HepG2 (cell line): Measurements from ENCODE around the gene RPTOR. TPM values are rescaled to one million over a fixed set of nuclear protein-coding genes. Genes with fewer than 3 reads are reported as not detected.

Experiments
- ATAC-seq: fragments of 200-7000 bp; cut with Tn5 transposase; 3 replicates; pipeline ENCODE4 v1.9.1; 2020; ENCODE audit warnings: mild to moderate bottlenecking, moderate library complexity
- BruUV-seq: library from RNA; stranded (reverse); fragments of 400-500 nt; replicated peaks from 2 replicates; lab custom pipeline; 2021; lab: Mats Ljungman, UMichigan
- CTCF ChIA-PET: fragments of 300-600 bp; formaldehyde crosslinking; extraction: SDS; loops from one replicate; lab custom pipeline; 2021; ENCODE audit warnings: low total read pairs, inconsistent platforms, low intra/inter-chr PET ratio; lab: Yijun Ruan, JAX
- POLR2A ChIA-PET: fragments of 350-600 bp; sonication (Branson Sonifier 250); formaldehyde crosslinking; loops from one replicate; lab custom pipeline; 2020; ENCODE audit warnings: antibody characterized with exemption, inconsistent platforms; lab: Yijun Ruan, JAX
- DNase-seq: peaks from one replicate; pipeline ENCODE4 v3.0.0-alpha.2; 2015; ENCODE audit warnings: low spot score
- FAIRE-seq: peaks from 3 replicates; lab custom pipeline; 2011; peaks lifted over from hg19 to GRCh38; lab: Jason Lieb, UNC
- H2AFZ ChIP-seq: one replicate; pipeline ENCODE4 v1.6.1; 2011; ENCODE audit warnings: low read length, inconsistent platforms
- H3K27ac ChIP-seq: fragments of 300-600 bp; 3 replicates; pipeline ENCODE4 v1.8.0; 2011; ENCODE audit warnings: mixed run types, mild to moderate bottlenecking, mixed read lengths, low read length, inconsistent platforms; ENCODE audit not compliant: insufficient read depth; ENCODE audit errors: extremely low read length
- H3K27me3 ChIP-seq, 2 experiments: fragments of 200-600 bp in 1 of 2; 2 replicates in 1 of 2; 3 replicates in 1 of 2; pipeline versions ENCODE4 v1.6.0 to v1.8.0; 2011; ENCODE audit warnings: low read length in 2 of 2, mild to moderate bottlenecking in 2 of 2, moderate library complexity in 2 of 2, inconsistent platforms in 1 of 2; ENCODE audit not compliant: insufficient read depth in 2 of 2, control insufficient read depth in 1 of 2
- H3K36me3 ChIP-seq, 2 experiments: fragments of 200-600 bp in 1 of 2; replicated peaks in 1 of 2; 2 replicates in 1 of 2; 3 replicates in 1 of 2; pipeline versions ENCODE4 v1.5.1 to v1.8.0; 2011; ENCODE audit warnings: low read length in 2 of 2, inconsistent platforms in 1 of 2; ENCODE audit not compliant: insufficient read depth in 2 of 2, control insufficient read depth in 1 of 2
- H3K4me1 ChIP-seq: 2 replicates; pipeline ENCODE4 v1.5.1; 2012; ENCODE audit warnings: low read length, inconsistent platforms; ENCODE audit not compliant: insufficient read depth
- H3K4me2 ChIP-seq: 2 replicates; pipeline ENCODE4 v1.6.0; 2011; ENCODE audit warnings: low read depth, low read length, inconsistent platforms
- H3K4me3 ChIP-seq, 3 experiments: fragments of 200-600 bp in 1 of 3; sonication (generic), shearing (Covaris generic) in 1 of 3; replicated peaks in 1 of 3; 2 replicates each; pipeline ENCODE4 v1.5.1; 2011 to 2016; ENCODE audit warnings: low read length in 3 of 3, inconsistent platforms in 2 of 3, low read depth in 2 of 3, mild to moderate bottlenecking in 2 of 3, control low read depth in 1 of 3, mixed read lengths in 1 of 3; ENCODE audit not compliant: insufficient read depth in 1 of 3
- H3K79me2 ChIP-seq: one replicate; pipeline ENCODE4 v1.6.1; 2011; ENCODE audit warnings: low read length, inconsistent platforms; ENCODE audit not compliant: insufficient read depth
- H3K9ac ChIP-seq: 2 replicates; pipeline ENCODE4 v1.6.0; 2011; ENCODE audit warnings: mild to moderate bottlenecking, low read depth, low read length, inconsistent platforms; ENCODE audit not compliant: insufficient read depth
- H3K9me3 ChIP-seq: 2 replicates; pipeline ENCODE4 v1.5.1; 2012; ENCODE audit warnings: mild to moderate bottlenecking, low read length
- H4K20me1 ChIP-seq: 2 replicates; pipeline ENCODE4 v1.6.0; 2011; ENCODE audit warnings: inconsistent platforms, mild to moderate bottlenecking, low read length, moderate library complexity; ENCODE audit not compliant: insufficient read depth
- ATAD3A ChIP-seq: sonication (generic); formaldehyde crosslinking; IDR thresholded peaks from 2 replicates; pipeline ENCODE4 v1.4.0; 2020; ENCODE audit warnings: missing genetic modification reagents
- ATF2 ChIP-seq: sonication (generic); formaldehyde crosslinking; IDR thresholded peaks from 2 replicates; pipeline ENCODE4 v1.4.0; 2020; ENCODE audit warnings: missing genetic modification reagents
- ERF ChIP-seq: IDR thresholded peaks from 2 replicates; pipeline ENCODE4 v1.6.1; 2018; ENCODE audit warnings: missing biosample characterization, missing genetic modification reagents
- ETV6 ChIP-seq: sonication (generic); formaldehyde crosslinking; conservative IDR thresholded peaks from 2 replicates; pipeline ENCODE4 v1.4.0; 2020; ENCODE audit warnings: missing genetic modification reagents
- EZH2 ChIP-seq: conservative IDR thresholded peaks from 2 replicates; pipeline ENCODE4 v1.6.1; 2012; ENCODE audit warnings: mild to moderate bottlenecking, low read depth, low read length, moderate library complexity
- GPN1 ChIP-seq: sonication (generic); formaldehyde crosslinking; IDR thresholded peaks from 2 replicates; pipeline ENCODE4 v1.5.1; 2020; ENCODE audit warnings: missing genetic modification reagents, borderline replicate concordance
- HES4 ChIP-seq: sonication (generic); formaldehyde crosslinking; IDR thresholded peaks from 2 replicates; pipeline ENCODE4 v1.9.0; 2021; ENCODE audit warnings: mild to moderate bottlenecking, missing genetic modification reagents, borderline replicate concordance
- HOXA9 ChIP-seq: sonication (generic); formaldehyde crosslinking; IDR thresholded peaks from 2 replicates; pipeline ENCODE4 v1.8.1; 2022; ENCODE audit warnings: missing genetic modification reagents, mild to moderate bottlenecking, moderate library complexity, borderline replicate concordance
- MAF1 ChIP-seq: sonication (generic); formaldehyde crosslinking; IDR thresholded peaks from 2 replicates; pipeline ENCODE4 v1.5.0; 2020; ENCODE audit warnings: missing genetic modification reagents, borderline replicate concordance
- MEIS1 ChIP-seq: sonication (generic); formaldehyde crosslinking; IDR thresholded peaks from 2 replicates; pipeline ENCODE4 v1.9.0; 2021; ENCODE audit warnings: mild to moderate bottlenecking, missing genetic modification reagents, moderate library complexity, borderline replicate concordance
- PCBP2 ChIP-seq: fragments of 200-400 bp; formaldehyde crosslinking; optimal IDR thresholded peaks from 2 replicates; pipeline ENCODE3; 2018; ENCODE audit warnings: low read length, low read depth; ENCODE audit not compliant: poor library complexity, severe bottlenecking
- POLR2AphosphoS5 ChIP-seq: IDR thresholded peaks from 2 replicates; pipeline ENCODE4 v1.6.1; 2012; ENCODE audit warnings: low read depth, low read length
- TOPORS ChIP-seq: sonication (generic); formaldehyde crosslinking; IDR thresholded peaks from 2 replicates; pipeline ENCODE4 v1.8.0; 2023; ENCODE audit warnings: mild to moderate bottlenecking, missing genetic modification reagents
- ZKSCAN8 ChIP-seq: IDR thresholded peaks from 2 replicates; pipeline ENCODE4 v1.6.1; 2016; ENCODE audit warnings: borderline replicate concordance, missing genetic modification reagents, missing compliant biosample characterization
- ZNF513 ChIP-seq: sonication (generic); formaldehyde crosslinking; conservative IDR thresholded peaks from 2 replicates; pipeline ENCODE4 v1.5.0; 2020; ENCODE audit warnings: missing genetic modification reagents
- ZNF776 ChIP-seq: sonication (generic); formaldehyde crosslinking; IDR thresholded peaks from 2 replicates; pipeline ENCODE4 v1.4.0; 2020; ENCODE audit warnings: mild to moderate bottlenecking, missing genetic modification reagents
- ZSCAN22 ChIP-seq: sonication (generic); formaldehyde crosslinking; IDR thresholded peaks from 2 replicates; pipeline ENCODE4 v1.4.0; 2020; ENCODE audit warnings: mild to moderate bottlenecking, missing genetic modification reagents
- ZSCAN5A ChIP-seq: sonication (generic); formaldehyde crosslinking; IDR thresholded peaks from 2 replicates; pipeline ENCODE4 v1.8.0; 2022; ENCODE audit warnings: mild to moderate bottlenecking, missing genetic modification reagents, borderline replicate concordance
- WGBS: methylation state at CpG from one replicate; pipeline ENCODE4 v1.1.6; 2017; ENCODE audit warnings: low lambda C conversion rate; 5-methylcytosine and 5-hydroxymethylcytosine counted together
- in situ Hi-C: cut with HindIII; loops from 2 replicates; pipeline ENCODE4 v1.10.0; 2017; ENCODE audit warnings: low pct_unique_long_range_greater_than_20kb; ENCODE audit not compliant: extremely low pct_ligation_motif_present
- intact Hi-C: fragments of 100-400 bp; cut with micrococcal nuclease; formaldehyde crosslinking; loops from one replicate; pipeline ENCODE4 v1.10.0; 2022; ENCODE audit not compliant: unreplicated experiment
- polyA plus RNA-seq, 8 experiments: library from polyadenylated mRNA; depleted of rRNA in 3 of 8; stranded (reverse) in 7 of 8; unstranded in 1 of 8; fragments of >200 nt; fragmentation: Illumina TruSeq in 4 of 8; extraction: Trizol in 4 of 8; gene quantifications; 2 replicates each; pipeline versions ENCODE4 v1.2.1 to v1.2.3, GENCODE V29; 2011 to 2016; ENCODE audit warnings: low read depth in 4 of 8, missing spikeins in 1 of 8, mixed read lengths in 1 of 8; ENCODE audit not compliant: insufficient read depth in 1 of 8
- total RNA-seq, 5 experiments: library from RNA; depleted of rRNA; stranded (reverse); fragments of >200 nt; fragmentation: Illumina TruSeq; extraction: Trizol; gene quantifications; 2 replicates each; pipeline ENCODE4 v1.2.3, GENCODE V29; 2016; ENCODE audit warnings: low read depth in 1 of 5

RPTOR gene
- total and polyA plus RNA-seq, 2 of the 13 experiments (the other 11 are each of a cell fraction or from before 2014, with no cell fraction given): 6.6 to 25.3 TPM

GRCh38 chr17:80762076-80762475 is 217.4 kb downstream of the RPTOR start:
- in situ Hi-C loops: no loop called here
- H3K27me3 ChIP-seq: no peaks in the 10 kb centered on the region
- no TSS peak for BruUV-seq
- DNase-seq (no peak), ATAC-seq (no peak), FAIRE-seq (no peak)
- no peaks in the 10 kb centered on the region for H4K20me1 ChIP-seq
- H3K79me2 ChIP-seq: no peaks in the 10 kb centered on the region
- no peak for TF ChIP-seq POLR2AphosphoS5
- TF ChIP-seq MAF1 (CRISPR knock-in tag): no peak
- TF ChIP-seq TOPORS (CRISPR knock-in tag): no peak
- no peak for TF ChIP-seq ERF (CRISPR knock-in tag)
- no peak for TF ChIP-seq MEIS1 (CRISPR knock-in tag)
- no peak for TF ChIP-seq EZH2
- TF ChIP-seq HOXA9 (CRISPR knock-in tag): no peak
- TF ChIP-seq GPN1: no peak
- no peak for TF ChIP-seq ATF2 (CRISPR knock-in tag)
- TF ChIP-seq ATAD3A (CRISPR knock-in tag): no peak
- no peak for TF ChIP-seq PCBP2
- TF ChIP-seq ZSCAN5A (CRISPR knock-in tag): no peak
- no peak for TF ChIP-seq HES4 (CRISPR knock-in tag)
- TF ChIP-seq ZNF513: no peak
- no peak for TF ChIP-seq ETV6 (CRISPR knock-in tag)
- no peak for TF ChIP-seq ZKSCAN8 (CRISPR knock-in tag)
- no peak for TF ChIP-seq ZSCAN22 (CRISPR knock-in tag)
- TF ChIP-seq ZNF776 (CRISPR knock-in tag): no peak
- POLR2A ChIA-PET: no interaction called here
- H2AFZ ChIP-seq: no peak overlapping the region
- peaks cover 9 to 49% of the 10 kb centered on the region in 2 experiments; a peak in 4 of 5 replicates for H3K36me3 ChIP-seq
- 97% methylated on average over 11 of the region's 11 CpGs for WGBS
- no peaks in the 10 kb centered on the region for H3K9me3 ChIP-seq
- H3K9ac ChIP-seq: no peak overlapping the region
- peaks cover 9% of the 10 kb centered on the region for H3K4me1 ChIP-seq
- no peak overlapping the region for H3K4me2 ChIP-seq
- CTCF ChIA-PET: no interaction called here
- H3K27ac ChIP-seq: no peak overlapping the region
- H3K4me3 ChIP-seq: no peak overlapping the region
- intact Hi-C loops: no loop called here
